ENCODE measurements around the gene TRIM40. TPM values are rescaled to one million over a fixed set of nuclear protein-coding genes. Genes with fewer than 3 reads are reported as not detected.
A peak's percentile ranks its signal among the peaks of the same experiment; 100 is the strongest.

The TRIM40 gene
- total RNA-seq, 2 experiments from 2014 or later = not detected

DNA sequence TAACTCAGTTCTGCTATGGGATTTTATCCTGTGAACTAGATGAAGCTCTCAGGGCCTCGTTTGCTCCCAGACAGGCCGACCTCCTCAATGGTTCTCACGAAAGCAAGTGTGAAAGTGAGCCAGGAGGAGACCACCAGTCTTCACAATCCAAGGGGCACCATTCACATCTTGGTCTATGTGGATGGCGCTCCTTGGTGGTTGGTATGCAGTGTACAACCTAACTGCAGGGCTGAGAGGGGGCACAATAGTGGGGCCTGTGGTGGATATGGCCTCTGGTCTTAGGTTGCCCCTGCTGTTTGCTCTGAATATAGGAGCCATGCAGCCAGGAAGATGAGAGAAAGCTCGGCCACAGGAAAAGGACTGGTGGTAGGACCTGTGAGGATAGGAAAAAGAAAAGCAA is 52.6 kb downstream of the TRIM40 start:
- Mint-ChIP-seq H3K36me3 (ENCODE audit: low read depth) (peaks cover 63% of the 10 kb centered on the region), H3K4me1 (no peaks in the 10 kb centered on the region), H3K27me3 (no peaks in the 10 kb centered on the region), H3K9me3 (no peaks in the 10 kb centered on the region), H3K27ac (no peak overlapping the region), H3K4me3 (no peak overlapping the region)
- CTCF ChIA-PET = no interaction called here
- POLR2A ChIA-PET = no interaction called here
- DNase-seq = no peak

DNA sequence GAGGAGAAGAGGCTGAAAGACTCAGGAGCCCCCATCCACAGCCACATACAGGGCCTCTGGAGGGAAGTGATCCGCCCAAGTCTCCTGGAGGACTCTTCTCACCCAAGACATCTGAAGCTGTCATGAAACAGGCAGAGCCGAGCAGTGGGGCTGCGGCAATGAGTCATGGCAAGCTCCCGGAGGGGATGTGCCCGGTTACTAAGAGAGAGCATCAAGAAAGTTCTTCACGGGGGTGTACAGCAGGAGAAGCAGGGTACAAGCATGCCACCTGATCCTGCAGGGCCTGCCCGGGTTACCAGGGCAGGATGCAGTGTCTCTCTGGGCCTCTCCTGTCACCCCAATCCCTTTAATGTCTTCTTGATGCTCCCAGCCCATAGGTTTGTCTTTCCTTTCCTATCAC is 56.1 kb downstream of the TRIM40 start:
- POLR2A ChIA-PET = no interaction called here

DNA sequence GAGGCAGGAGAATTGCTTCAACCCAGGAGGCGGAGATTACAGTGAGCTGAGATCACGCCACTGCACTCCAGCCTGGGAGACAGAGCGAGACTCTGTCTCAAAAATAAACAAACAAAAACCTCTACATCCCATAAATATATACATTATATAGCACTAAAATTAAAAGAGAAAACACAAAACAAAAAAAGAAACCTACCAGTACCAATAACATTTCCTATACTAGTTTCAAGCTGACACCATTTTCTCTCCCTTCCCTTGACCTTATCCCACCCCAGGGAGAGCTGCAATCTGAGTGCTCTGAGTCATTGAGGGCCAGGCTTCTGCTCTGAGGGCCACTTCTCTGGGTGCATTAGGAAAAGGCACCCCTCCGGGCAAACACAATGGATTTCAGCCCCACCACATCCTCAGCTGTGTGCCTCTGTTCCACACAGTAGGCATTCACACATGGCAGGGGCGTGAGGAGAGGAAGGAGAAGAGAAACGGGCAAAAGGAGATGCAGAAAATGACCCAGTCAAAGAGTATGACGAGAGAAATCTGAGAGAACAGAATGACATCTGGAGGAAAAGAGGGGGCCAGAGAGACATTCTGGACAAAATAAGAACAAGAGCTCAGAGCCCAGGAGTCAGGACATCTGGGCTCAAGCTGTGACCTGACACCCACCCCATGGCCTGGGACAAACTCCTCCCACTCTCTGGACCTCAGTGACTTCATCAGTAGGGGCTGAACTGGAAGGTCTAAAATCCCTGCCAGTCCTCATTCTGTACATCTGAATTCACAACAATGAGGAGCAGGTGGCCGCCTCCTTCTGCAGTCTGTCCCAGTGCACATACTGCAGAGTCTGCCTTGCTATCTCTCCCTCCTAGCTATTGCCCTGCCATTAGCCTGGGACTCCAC is 59.1 kb downstream of the TRIM40 start:
- CTCF ChIA-PET = interaction anchor here (1.5 kb wide), 1 partner anchor 12 kb away, joined by 4 read pairs; no protein-coding TSS in a partner anchor
- POLR2A ChIA-PET = no interaction called here
- H3K9me3 Mint-ChIP-seq = no peaks in the 10 kb centered on the region
- H3K27me3 Mint-ChIP-seq = no peaks in the 10 kb centered on the region
- H3K36me3 Mint-ChIP-seq (ENCODE audit: low read depth) = peaks cover 50% of the 10 kb centered on the region
- peak overlapping the region; percentile 38 for H3K27ac Mint-ChIP-seq
- DNase-seq = no peak
- no peaks in the 10 kb centered on the region for H3K4me1 Mint-ChIP-seq
- H3K4me3 Mint-ChIP-seq = no peak overlapping the region

More for the DNA sequence above, 56.1 kb downstream of the TRIM40 start:
- Mint-ChIP-seq H3K27me3 (no peaks in the 10 kb centered on the region), H3K4me1 (no peaks in the 10 kb centered on the region), H3K9me3 (no peaks in the 10 kb centered on the region), H3K36me3 (ENCODE audit: low read depth) (peaks cover 52% of the 10 kb centered on the region), H3K27ac (no peak overlapping the region), H3K4me3 (no peak overlapping the region)
- CTCF ChIA-PET = no interaction called here
- peak; percentile 3 for DNase-seq

DNA sequence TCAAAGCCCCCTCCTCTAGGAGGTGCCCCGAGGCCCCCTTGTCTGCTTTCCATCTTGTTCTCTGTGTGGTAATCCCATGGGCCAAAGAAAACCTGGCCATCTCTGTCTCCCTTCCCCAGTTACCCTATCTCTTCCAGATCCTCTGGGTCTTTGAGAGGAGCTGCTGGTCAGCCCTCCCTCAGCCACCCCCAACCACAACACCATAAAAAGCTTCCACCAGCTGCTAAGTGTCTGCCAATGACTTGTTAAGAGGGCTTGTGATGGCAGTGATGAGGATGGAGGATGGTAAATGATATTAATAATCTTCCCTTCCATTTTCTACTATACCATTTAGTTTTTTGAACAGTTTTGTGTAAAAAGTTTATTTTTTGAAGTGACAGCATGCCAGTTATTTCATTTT is 60.0 kb downstream of the TRIM40 start:
- H3K4me1 Mint-ChIP-seq = peaks cover 6% of the 10 kb centered on the region
- POLR2A ChIA-PET = no interaction called here
- H3K4me3 Mint-ChIP-seq = no peak overlapping the region
- H3K27ac Mint-ChIP-seq = no peak overlapping the region
- no peak for DNase-seq
- no peaks in the 10 kb centered on the region for H3K27me3 Mint-ChIP-seq
- CTCF ChIA-PET = interaction anchor here (1.5 kb wide), 1 partner anchor 11 kb away, joined by 4 read pairs; no protein-coding TSS in a partner anchor
- H3K36me3 Mint-ChIP-seq (ENCODE audit: low read depth) = peaks cover 50% of the 10 kb centered on the region
- no peaks in the 10 kb centered on the region for H3K9me3 Mint-ChIP-seq

DNA sequence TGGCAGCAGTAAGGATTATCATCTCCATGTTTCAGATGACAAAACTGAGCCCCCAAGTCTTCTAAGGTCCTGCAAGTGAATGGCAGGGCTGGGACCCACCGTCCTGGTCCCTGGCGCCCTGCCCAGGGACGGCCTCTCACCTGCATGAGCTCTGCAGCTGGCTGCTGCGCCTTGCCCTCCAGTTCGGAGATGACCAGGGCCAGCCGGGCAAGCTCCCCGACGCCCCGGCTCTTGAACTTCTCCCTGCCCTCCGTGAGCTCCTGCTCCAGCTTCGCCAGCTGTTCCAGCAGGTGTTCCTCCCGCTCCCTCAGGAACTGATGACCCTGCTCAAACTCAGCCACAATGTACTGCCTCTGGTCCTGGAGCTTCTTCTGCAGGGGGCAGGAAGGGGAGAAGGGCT is 60.4 kb downstream of the TRIM40 start:
- no peak for DNase-seq
- Mint-ChIP-seq H3K27me3 (no peaks in the 10 kb centered on the region), H3K4me3 (no peak overlapping the region), H3K27ac (no peak overlapping the region), H3K36me3 (ENCODE audit: low read depth) (peaks cover 51% of the 10 kb centered on the region), H3K4me1 (peaks cover 10% of the 10 kb centered on the region), H3K9me3 (no peaks in the 10 kb centered on the region)
- CTCF ChIA-PET = interaction anchor here (1.5 kb wide), 1 partner anchor 11 kb away, joined by 4 read pairs; no protein-coding TSS in a partner anchor
- POLR2A ChIA-PET = no interaction called here

Other genes starting within 250 kb of the TRIM40 start
- gene HLA-A, start 193.6 kb upstream of the TRIM40 start, total RNA-seq = 1,000 to 10,000 TPM; 1,667 to 1,766 TPM
- gene POLR1H, start 74.9 kb upstream of the TRIM40 start, total RNA-seq = 10 to 100 TPM; 52.9 to 59.1 TPM
- gene PPP1R11, start 68.9 kb upstream of the TRIM40 start, total RNA-seq = 10 to 100 TPM; 57.9 to 73.7 TPM
- not detected for gene RNF39, start 60.4 kb upstream of the TRIM40 start, total RNA-seq
- not detected for gene TRIM31, start 23.1 kb upstream of the TRIM40 start, total RNA-seq
- gene TRIM10, start 25.1 kb downstream of the TRIM40 start, total RNA-seq = not detected
- not detected for gene TRIM15, start 27.4 kb downstream of the TRIM40 start, total RNA-seq
- 10 to 100 TPM; 84.6 to 88.3 TPM for gene TRIM26, start 77.3 kb downstream of the TRIM40 start, total RNA-seq
- 10 to 100 TPM; 13.0 to 15.4 TPM for gene TRIM39, start 190.8 kb downstream of the TRIM40 start, total RNA-seq
- 10 to 100 TPM; 37.5 to 42.7 TPM for gene RPP21, start 209.0 kb downstream of the TRIM40 start, total RNA-seq